HepG2 (cell line): ENCODE measurements around the gene SMARCE1. TPM values are rescaled to one million over a fixed set of nuclear protein-coding genes. Genes with fewer than 3 reads are reported as not detected.

Experiments used
- ATAC-seq: fragments of 200-7000 bp; cut with Tn5 transposase; 3 replicates; pipeline ENCODE4 v1.9.1; 2020; ENCODE audit warnings: mild to moderate bottlenecking, moderate library complexity
- BruUV-seq: library from RNA; stranded (reverse); fragments of 400-500 nt; replicated peaks from 2 replicates; lab custom pipeline; 2021; lab: Mats Ljungman, UMichigan
- CTCF ChIA-PET: fragments of 300-600 bp; formaldehyde crosslinking; extraction: SDS; loops from one replicate; lab custom pipeline; 2021; ENCODE audit warnings: low total read pairs, inconsistent platforms, low intra/inter-chr PET ratio; lab: Yijun Ruan, JAX
- POLR2A ChIA-PET: fragments of 350-600 bp; sonication (Branson Sonifier 250); formaldehyde crosslinking; loops from one replicate; lab custom pipeline; 2020; ENCODE audit warnings: antibody characterized with exemption, inconsistent platforms; lab: Yijun Ruan, JAX
- DNase-seq: peaks from one replicate; pipeline ENCODE4 v3.0.0-alpha.2; 2015; ENCODE audit warnings: low spot score
- FAIRE-seq: peaks from 3 replicates; lab custom pipeline; 2011; peaks lifted over from hg19 to GRCh38; lab: Jason Lieb, UNC
- H2AFZ ChIP-seq: one replicate; pipeline ENCODE4 v1.6.1; 2011; ENCODE audit warnings: low read length, inconsistent platforms
- H3K27ac ChIP-seq: fragments of 300-600 bp; 3 replicates; pipeline ENCODE4 v1.8.0; 2011; ENCODE audit warnings: mixed run types, mild to moderate bottlenecking, mixed read lengths, low read length, inconsistent platforms; ENCODE audit not compliant: insufficient read depth; ENCODE audit errors: extremely low read length
- H3K27me3 ChIP-seq, 2 experiments: fragments of 200-600 bp in 1 of 2; 2 replicates in 1 of 2; 3 replicates in 1 of 2; pipeline versions ENCODE4 v1.6.0 to v1.8.0; 2011; ENCODE audit warnings: low read length in 2 of 2, mild to moderate bottlenecking in 2 of 2, moderate library complexity in 2 of 2, inconsistent platforms in 1 of 2; ENCODE audit not compliant: insufficient read depth in 2 of 2, control insufficient read depth in 1 of 2
- H3K36me3 ChIP-seq, 2 experiments: fragments of 200-600 bp in 1 of 2; replicated peaks in 1 of 2; 2 replicates in 1 of 2; 3 replicates in 1 of 2; pipeline versions ENCODE4 v1.5.1 to v1.8.0; 2011; ENCODE audit warnings: low read length in 2 of 2, inconsistent platforms in 1 of 2; ENCODE audit not compliant: insufficient read depth in 2 of 2, control insufficient read depth in 1 of 2
- H3K4me1 ChIP-seq: 2 replicates; pipeline ENCODE4 v1.5.1; 2012; ENCODE audit warnings: low read length, inconsistent platforms; ENCODE audit not compliant: insufficient read depth
- H3K4me2 ChIP-seq: 2 replicates; pipeline ENCODE4 v1.6.0; 2011; ENCODE audit warnings: low read depth, low read length, inconsistent platforms
- H3K4me3 ChIP-seq, 3 experiments: fragments of 200-600 bp in 1 of 3; sonication (generic), shearing (Covaris generic) in 1 of 3; replicated peaks in 1 of 3; 2 replicates each; pipeline ENCODE4 v1.5.1; 2011 to 2016; ENCODE audit warnings: low read length in 3 of 3, inconsistent platforms in 2 of 3, low read depth in 2 of 3, mild to moderate bottlenecking in 2 of 3, control low read depth in 1 of 3, mixed read lengths in 1 of 3; ENCODE audit not compliant: insufficient read depth in 1 of 3
- H3K79me2 ChIP-seq: one replicate; pipeline ENCODE4 v1.6.1; 2011; ENCODE audit warnings: low read length, inconsistent platforms; ENCODE audit not compliant: insufficient read depth
- H3K9ac ChIP-seq: 2 replicates; pipeline ENCODE4 v1.6.0; 2011; ENCODE audit warnings: mild to moderate bottlenecking, low read depth, low read length, inconsistent platforms; ENCODE audit not compliant: insufficient read depth
- H3K9me3 ChIP-seq: 2 replicates; pipeline ENCODE4 v1.5.1; 2012; ENCODE audit warnings: mild to moderate bottlenecking, low read length
- H4K20me1 ChIP-seq: 2 replicates; pipeline ENCODE4 v1.6.0; 2011; ENCODE audit warnings: inconsistent platforms, mild to moderate bottlenecking, low read length, moderate library complexity; ENCODE audit not compliant: insufficient read depth
- FOXK1 ChIP-seq: sonication (generic); formaldehyde crosslinking; IDR thresholded peaks from 2 replicates; pipeline ENCODE4 v1.4.0; 2020; ENCODE audit warnings: low read depth, missing genetic modification reagents, borderline replicate concordance
- ISX ChIP-seq: sonication (generic); formaldehyde crosslinking; conservative IDR thresholded peaks from 2 replicates; pipeline ENCODE4 v1.5.0; 2020; ENCODE audit warnings: missing genetic modification reagents
- KLF11 ChIP-seq: IDR thresholded peaks from 2 replicates; pipeline ENCODE4 v1.6.1; 2016; ENCODE audit warnings: missing compliant biosample characterization
- MED1 ChIP-seq: sonication (generic); formaldehyde crosslinking; IDR thresholded peaks from 2 replicates; pipeline ENCODE4 v1.4.0; 2020; ENCODE audit warnings: missing genetic modification reagents
- PHF5A ChIP-seq: IDR thresholded peaks from one replicate; pipeline ENCODE4 v1.6.1; 2018; ENCODE audit warnings: low read depth, missing genetic modification reagents; ENCODE audit not compliant: unreplicated experiment
- REPIN1 ChIP-seq: sonication (generic); formaldehyde crosslinking; IDR thresholded peaks from 2 replicates; pipeline ENCODE4 v1.8.0; 2022; ENCODE audit warnings: missing genetic modification reagents, low read depth, mild to moderate bottlenecking, borderline replicate concordance
- SP5 ChIP-seq: IDR thresholded peaks from 2 replicates; pipeline ENCODE4 v1.6.1; 2016; ENCODE audit warnings: low read depth, borderline replicate concordance
- ZFP62 ChIP-seq: sonication (generic); formaldehyde crosslinking; IDR thresholded peaks from 2 replicates; pipeline ENCODE4 v1.4.0; 2020; ENCODE audit warnings: missing genetic modification reagents
- ZNF251 ChIP-seq: sonication (generic); formaldehyde crosslinking; IDR thresholded peaks from 2 replicates; pipeline ENCODE4 v1.9.0; 2021; ENCODE audit warnings: mild to moderate bottlenecking, missing genetic modification reagents
- ZNF367 ChIP-seq: sonication (generic); formaldehyde crosslinking; IDR thresholded peaks from 2 replicates; pipeline ENCODE4 v1.4.0; 2020; ENCODE audit warnings: missing genetic modification reagents, borderline replicate concordance
- ZNF562 ChIP-seq: sonication (generic); formaldehyde crosslinking; IDR thresholded peaks from 2 replicates; pipeline ENCODE4 v1.8.0; 2022; ENCODE audit warnings: missing genetic modification reagents, borderline replicate concordance
- ZNF607 ChIP-seq: sonication (generic); formaldehyde crosslinking; IDR thresholded peaks from 2 replicates; pipeline ENCODE4 v1.5.1; 2020; ENCODE audit warnings: missing genetic modification reagents, mild to moderate bottlenecking, borderline replicate concordance
- ZNF724P ChIP-seq: sonication (generic); formaldehyde crosslinking; IDR thresholded peaks from 2 replicates; pipeline ENCODE4 v1.8.0; 2022; ENCODE audit warnings: missing genetic modification reagents, borderline replicate concordance
- ZNF879 ChIP-seq: sonication (generic); formaldehyde crosslinking; IDR thresholded peaks from 2 replicates; pipeline ENCODE4 v1.8.1; 2023; ENCODE audit warnings: missing genetic modification reagents
- WGBS: methylation state at CpG from one replicate; pipeline ENCODE4 v1.1.6; 2017; ENCODE audit warnings: low lambda C conversion rate; 5-methylcytosine and 5-hydroxymethylcytosine counted together
- in situ Hi-C: cut with HindIII; loops from 2 replicates; pipeline ENCODE4 v1.10.0; 2017; ENCODE audit warnings: low pct_unique_long_range_greater_than_20kb; ENCODE audit not compliant: extremely low pct_ligation_motif_present
- intact Hi-C: fragments of 100-400 bp; cut with micrococcal nuclease; formaldehyde crosslinking; loops from one replicate; pipeline ENCODE4 v1.10.0; 2022; ENCODE audit not compliant: unreplicated experiment
- polyA plus RNA-seq, 8 experiments: library from polyadenylated mRNA; depleted of rRNA in 3 of 8; stranded (reverse) in 7 of 8; unstranded in 1 of 8; fragments of >200 nt; fragmentation: Illumina TruSeq in 4 of 8; extraction: Trizol in 4 of 8; gene quantifications; 2 replicates each; pipeline versions ENCODE4 v1.2.1 to v1.2.3, GENCODE V29; 2011 to 2016; ENCODE audit warnings: low read depth in 4 of 8, missing spikeins in 1 of 8, mixed read lengths in 1 of 8; ENCODE audit not compliant: insufficient read depth in 1 of 8
- total RNA-seq, 5 experiments: library from RNA; depleted of rRNA; stranded (reverse); fragments of >200 nt; fragmentation: Illumina TruSeq; extraction: Trizol; gene quantifications; 2 replicates each; pipeline ENCODE4 v1.2.3, GENCODE V29; 2016; ENCODE audit warnings: low read depth in 1 of 5
- TF ChIP-seq, protein P1 (sequence below): sonication (generic); formaldehyde crosslinking; IDR thresholded peaks from 2 replicates; pipeline ENCODE4 v1.5.0; 2020; ENCODE audit warnings: missing genetic modification reagents

SMARCE1 gene
- total and polyA plus RNA-seq, 2 of the 13 experiments (the other 11 are each of a cell fraction or from before 2014, with no cell fraction given): 43.5 to 127 TPM

GRCh38 chr17:40637931-40638330 is 9.7 kb downstream of the SMARCE1 start:
- no peaks in the 10 kb centered on the region for H3K27me3 ChIP-seq
- POLR2A ChIA-PET: no interaction called here
- H3K9ac ChIP-seq: no peak overlapping the region
- WGBS: 95% methylated on average over 2 of the region's 2 CpGs
- no peak overlapping the region for H3K27ac ChIP-seq
- H3K79me2 ChIP-seq: peaks cover 30% of the 10 kb centered on the region
- intact Hi-C loops: no loop called here
- DNase-seq (no peak), FAIRE-seq (no peak), ATAC-seq (no peak)
- BruUV-seq: no TSS peak
- TF ChIP-seq FOXK1 (CRISPR knock-in tag): no peak
- in situ Hi-C loops: no loop called here
- CTCF ChIA-PET: no interaction called here
- H2AFZ ChIP-seq: no peak overlapping the region
- H3K4me3 ChIP-seq: no peak overlapping the region
- no peaks in the 10 kb centered on the region for H3K9me3 ChIP-seq
- H3K4me2 ChIP-seq: no peak overlapping the region
- no peaks in the 10 kb centered on the region; the same call in 1 of the 2 replicates for H4K20me1 ChIP-seq
- H3K36me3 ChIP-seq: peaks cover 25 to 93% of the 10 kb centered on the region in 2 experiments
- peaks cover 10% of the 10 kb centered on the region for H3K4me1 ChIP-seq

- intact Hi-C loops (no loop called here), in situ Hi-C loops (no loop called here)
- Histone ChIP-seq H2AFZ (no peak overlapping the region), H3K4me3 (no peak overlapping the region), H3K27ac (no peak overlapping the region), H3K9ac (no peak overlapping the region), H3K4me2 (no peak overlapping the region), H3K36me3 (peaks cover 27 to 96% of the 10 kb centered on the region in 2 experiments), H3K4me1 (no peaks in the 10 kb centered on the region), H4K20me1 (no peaks in the 10 kb centered on the region), H3K79me2 (peaks cover 6% of the 10 kb centered on the region), H3K27me3 (no peaks in the 10 kb centered on the region), H3K9me3 (no peaks in the 10 kb centered on the region)
- DNase-seq (no peak), FAIRE-seq (no peak)
- BruUV-seq: no TSS peak
- ChIA-PET CTCF (no interaction called here), POLR2A (no interaction called here)
- 100% methylated on average over 1 of the region's 1 CpG for WGBS
- TF ChIP-seq KLF11 (CRISPR knock-in tag): no peak
- no peak for TF ChIP-seq ZNF879 (CRISPR knock-in tag)
- TF ChIP-seq SP5 (CRISPR knock-in tag): no peak
- no peak for TF ChIP-seq ZNF367 (CRISPR knock-in tag)
- no peak for TF ChIP-seq ZNF724P
- TF ChIP-seq, protein P1, sequence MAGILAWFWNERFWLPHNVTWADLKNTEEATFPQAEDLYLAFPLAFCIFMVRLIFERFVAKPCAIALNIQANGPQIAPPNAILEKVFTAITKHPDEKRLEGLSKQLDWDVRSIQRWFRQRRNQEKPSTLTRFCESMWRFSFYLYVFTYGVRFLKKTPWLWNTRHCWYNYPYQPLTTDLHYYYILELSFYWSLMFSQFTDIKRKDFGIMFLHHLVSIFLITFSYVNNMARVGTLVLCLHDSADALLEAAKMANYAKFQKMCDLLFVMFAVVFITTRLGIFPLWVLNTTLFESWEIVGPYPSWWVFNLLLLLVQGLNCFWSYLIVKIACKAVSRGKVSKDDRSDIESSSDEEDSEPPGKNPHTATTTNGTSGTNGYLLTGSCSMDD: no peak
- TF ChIP-seq MED1 (CRISPR knock-in tag): no peak
- TF ChIP-seq PHF5A (CRISPR knock-in tag): no peak
- no peak for TF ChIP-seq ZNF607 (CRISPR knock-in tag)
- TF ChIP-seq ISX (CRISPR knock-in tag): no peak
- TF ChIP-seq ZNF251 (CRISPR knock-in tag): no peak
- no peak for TF ChIP-seq ZNF562 (CRISPR knock-in tag)
- no peak for TF ChIP-seq REPIN1
- TF ChIP-seq ZFP62: no peak
- TF ChIP-seq, all 625 proteins: peak for 0
- ATAC-seq: no peak
Observed at GRCh38 chr17:40633871-40634270, 13.7 kb downstream of the SMARCE1 start.
